NCI-H1417 (cell line): ENCODE results near the gene ZMYM3.

ENCODE experiments used
- DNase-seq, 3 experiments: peaks; one replicate each; lab custom pipeline; 2025; lab: John Stamatoyannopoulos, UW

Gene ZMYM3

DNA sequence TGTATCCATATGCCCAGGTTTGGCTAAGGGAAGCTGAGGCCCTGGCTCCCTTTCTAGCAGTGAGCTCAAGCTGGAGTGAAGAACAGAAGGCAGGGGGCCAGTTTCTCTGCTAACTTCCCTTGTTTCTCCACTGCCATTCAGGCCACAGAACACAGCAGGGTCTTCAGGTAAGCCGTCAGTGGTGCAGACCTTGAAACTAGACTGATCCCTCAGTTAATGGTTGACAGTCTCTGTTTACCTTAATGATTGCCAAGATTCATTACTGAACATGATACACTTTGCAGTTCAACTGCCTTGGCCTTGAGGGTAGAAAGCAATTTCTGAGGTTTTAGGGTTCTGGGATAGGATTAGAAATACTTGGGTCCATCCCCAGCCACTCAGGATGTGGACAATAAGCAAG, 39.8 kb downstream of the ZMYM3 start:
- DNase-seq: no peak

DNA sequence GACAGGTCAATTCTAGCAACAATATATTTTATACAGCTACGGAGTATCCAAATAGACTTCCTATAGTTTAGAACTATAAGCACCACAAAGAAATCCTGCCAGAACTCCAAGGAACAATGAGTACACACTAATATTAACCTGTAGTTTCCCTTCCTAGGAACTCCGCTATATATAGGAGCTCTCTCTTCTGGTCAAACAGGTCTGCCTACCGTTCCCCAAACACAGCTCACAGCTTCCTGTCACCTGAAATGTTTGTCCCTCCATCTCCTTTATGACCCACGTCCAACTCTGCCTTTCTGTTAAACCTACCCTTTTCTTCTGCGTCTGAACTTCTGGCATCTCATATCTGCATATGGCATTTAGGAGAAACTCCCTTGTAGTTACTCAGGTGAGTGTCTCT, 41.4 kb downstream of the ZMYM3 start:
- DNase-seq: peak in 1 of 3 experiments; percentile 39

DNA sequence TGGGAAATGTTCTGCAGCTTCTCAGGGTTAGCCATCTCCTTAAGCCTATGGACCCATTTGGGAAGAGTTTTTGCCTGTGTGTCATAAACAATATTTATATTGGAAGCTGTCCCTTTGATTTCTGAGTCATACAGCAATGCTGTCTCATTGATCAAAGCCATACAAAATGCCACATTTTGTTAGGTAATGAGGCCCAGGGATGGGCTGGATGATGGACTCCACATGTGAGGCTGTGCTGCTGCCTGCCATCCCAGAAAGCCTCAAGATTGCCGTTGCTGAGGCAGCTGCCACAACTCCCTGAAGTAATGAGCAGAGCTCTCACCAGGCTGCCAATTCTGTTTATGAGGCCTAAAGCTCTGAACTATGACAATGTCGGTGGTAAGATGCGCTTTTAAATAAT, 43.1 kb downstream of the ZMYM3 start:
- no peak for DNase-seq

DNA sequence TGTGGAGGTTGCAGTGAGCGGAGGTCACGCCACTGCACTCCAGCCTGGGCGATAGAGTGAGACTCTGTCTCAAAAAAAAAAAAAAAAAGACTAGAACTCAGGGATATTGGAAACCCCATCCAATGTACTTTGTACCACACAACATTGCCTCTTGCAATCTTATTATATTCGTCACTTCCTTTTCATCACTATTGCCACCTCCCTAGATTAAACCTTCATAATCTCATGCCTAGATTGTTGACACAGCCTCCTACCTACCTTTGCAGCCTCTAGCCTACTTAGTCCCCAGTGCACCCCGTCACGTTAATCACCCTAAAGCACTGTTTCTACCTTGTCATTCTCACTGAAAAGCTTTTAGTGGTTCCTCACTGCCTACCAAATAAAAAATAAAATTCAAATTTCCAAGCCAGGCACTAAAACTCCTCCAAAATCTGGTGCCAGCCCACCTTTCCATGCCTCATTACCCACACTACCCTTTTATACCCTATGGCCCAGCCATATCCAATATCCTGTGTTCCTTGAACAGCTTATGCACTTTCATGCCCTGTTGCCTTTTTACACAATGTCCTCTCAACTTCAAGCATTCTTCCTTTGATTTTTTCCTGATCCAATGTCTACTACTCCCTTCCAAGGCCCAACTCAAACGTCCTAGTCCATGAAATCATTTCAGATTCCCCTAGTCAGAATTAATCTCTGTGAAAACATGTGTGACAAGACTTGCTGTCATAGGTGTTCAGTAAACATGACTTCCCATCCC, 54.5 kb downstream of the ZMYM3 start:
- DNase-seq: no peak

DNA sequence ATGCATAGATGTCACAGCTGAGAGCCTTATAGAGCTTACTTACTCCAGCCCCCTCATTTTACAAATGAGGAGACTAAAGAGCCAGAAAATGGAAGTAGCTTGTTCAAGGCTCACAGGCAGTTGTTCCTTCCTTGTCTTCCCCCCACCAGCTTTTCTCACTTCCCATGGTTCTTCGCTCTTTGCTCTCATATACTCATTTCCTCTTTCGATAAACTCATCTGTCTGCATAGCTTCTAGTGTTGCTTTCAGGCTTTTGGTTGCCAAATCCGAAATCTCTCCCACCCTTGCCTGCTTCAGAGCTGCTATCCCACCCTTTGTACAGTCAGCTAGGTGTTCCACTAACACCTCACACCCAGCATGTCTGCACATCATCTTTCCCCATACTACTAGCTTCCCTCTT, 55.9 kb downstream of the ZMYM3 start:
- DNase-seq: no peak

DNA sequence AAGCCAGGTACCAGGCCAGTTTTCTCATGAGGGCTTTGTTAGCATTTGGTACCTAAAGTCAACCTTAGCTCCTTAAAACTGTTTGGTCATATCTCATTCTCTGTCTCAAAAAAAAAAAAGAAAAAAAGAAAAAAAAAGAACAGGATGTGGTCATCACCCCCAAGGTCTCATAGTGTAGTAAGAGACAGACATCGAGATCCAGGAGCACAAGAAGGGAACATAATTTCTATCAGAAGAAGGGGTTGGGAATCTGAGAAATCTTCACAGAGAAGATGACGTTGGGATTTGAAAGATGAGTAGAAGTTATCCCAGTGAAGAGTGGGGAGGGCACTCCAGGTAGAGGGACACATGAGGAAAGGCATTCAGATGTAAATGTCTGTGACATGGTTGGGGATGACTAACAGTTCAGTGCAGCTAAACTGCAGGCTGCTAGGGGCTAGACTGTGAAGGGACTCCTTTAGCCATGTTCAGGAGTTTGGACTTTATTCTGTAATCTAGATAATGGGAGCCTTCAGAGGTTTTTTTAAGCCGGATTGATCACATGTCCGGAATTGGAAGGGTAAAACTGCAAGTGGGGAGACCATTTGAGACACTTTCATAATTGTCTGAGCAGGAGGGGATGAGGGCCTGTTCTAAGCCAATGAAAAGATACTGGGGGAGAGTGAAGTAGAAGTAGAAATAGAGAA, 57.8 kb downstream of the ZMYM3 start:
- no peak for DNase-seq

DNA sequence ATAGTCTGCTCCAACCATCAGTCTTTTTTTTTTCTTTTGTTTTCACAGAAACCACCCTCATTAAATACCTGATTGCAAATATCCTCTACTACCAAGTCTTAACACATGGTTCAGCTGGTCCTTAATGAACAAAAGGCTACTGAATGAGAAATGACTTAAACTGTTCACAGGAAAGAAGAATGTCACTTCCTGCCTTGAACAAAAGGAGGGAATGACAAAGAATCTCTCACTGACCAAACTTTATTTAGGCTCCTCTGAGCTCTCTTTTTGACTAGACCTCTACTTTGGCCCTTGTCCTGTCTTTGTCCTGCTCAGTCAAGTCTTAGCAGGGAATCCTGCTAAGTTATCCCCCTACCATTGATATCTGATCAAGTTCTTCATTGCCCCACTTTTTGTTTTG, 62.7 kb downstream of the ZMYM3 start:
- no peak for DNase-seq
